Naive B cell (primary cell): ENCODE results near the gene RBMS1. TPM values are rescaled to one million over a fixed set of nuclear protein-coding genes. Genes with fewer than 3 reads are reported as not detected.
A peak's percentile ranks its signal among the peaks of the same experiment; 100 is the strongest.
"Not testable (repeated sequence)": the region's sequence is repeated elsewhere in the genome, so short reads cannot be mapped to it uniquely, and the experiment has no call there.

Source experiments
- ATAC-seq, 2 donors: fragments of 150-1000 bp; cut with Tn5 transposase; 2 replicates each; pipeline ENCODE4 v1.10.0; 2021; ENCODE audit warnings: low read depth in 2 of 2, mild to moderate bottlenecking in 2 of 2, moderate library complexity in 2 of 2
- DNase-seq: peaks from one replicate; pipeline ENCODE4 v3.0.0; 2022
- H3K27ac Mint-ChIP-seq, 6 donors: one replicate each; pipeline ENCODE4 v1.8.0; 2020 to 2022; ENCODE audit warnings: mild to moderate bottlenecking in 6 of 6, mixed read lengths in 6 of 6, moderate library complexity in 5 of 6, inconsistent platforms in 2 of 6
- H3K27me3 Mint-ChIP-seq, 3 donors: one replicate each; pipeline ENCODE4 v1.8.0; 2021 to 2022; ENCODE audit warnings: mixed read lengths in 3 of 3, mild to moderate bottlenecking in 1 of 3
- H3K36me3 Mint-ChIP-seq, 2 donors: one replicate each; pipeline ENCODE4 v1.8.0; 2020 to 2022; ENCODE audit warnings: mixed read lengths in 2 of 2, inconsistent platforms in 1 of 2, mild to moderate bottlenecking in 1 of 2
- H3K4me1 Mint-ChIP-seq, 3 donors: one replicate each; pipeline ENCODE4 v1.8.0; 2020 to 2022; ENCODE audit warnings: mixed read lengths in 3 of 3, inconsistent platforms in 1 of 3, mild to moderate bottlenecking in 1 of 3, moderate library complexity in 1 of 3
- H3K4me3 Mint-ChIP-seq, 8 donors: one replicate each; pipeline ENCODE4 v1.8.0; 2020 to 2022; ENCODE audit warnings: mild to moderate bottlenecking in 8 of 8, mixed read lengths in 8 of 8, moderate library complexity in 8 of 8, inconsistent platforms in 2 of 8
- H3K9me3 Mint-ChIP-seq, 7 donors: one replicate each; pipeline ENCODE4 v1.8.0; 2020 to 2022; ENCODE audit warnings: mixed read lengths in 7 of 7, mild to moderate bottlenecking in 5 of 7, inconsistent platforms in 2 of 7, moderate library complexity in 1 of 7
- polyA plus RNA-seq, 6 donors: library from polyadenylated mRNA; unstranded; fragments of 300-500 nt; fragmentation: Illumina TruSeq; gene quantifications; one replicate each; pipeline ENCODE4 v1.2.3, GENCODE V29; 2021; ENCODE audit warnings: low read depth in 6 of 6

The RBMS1 gene
- polyA plus RNA-seq, 6 donors from 2014 or later = 40.1 to 89.0 (median 49.9) TPM

DNA sequence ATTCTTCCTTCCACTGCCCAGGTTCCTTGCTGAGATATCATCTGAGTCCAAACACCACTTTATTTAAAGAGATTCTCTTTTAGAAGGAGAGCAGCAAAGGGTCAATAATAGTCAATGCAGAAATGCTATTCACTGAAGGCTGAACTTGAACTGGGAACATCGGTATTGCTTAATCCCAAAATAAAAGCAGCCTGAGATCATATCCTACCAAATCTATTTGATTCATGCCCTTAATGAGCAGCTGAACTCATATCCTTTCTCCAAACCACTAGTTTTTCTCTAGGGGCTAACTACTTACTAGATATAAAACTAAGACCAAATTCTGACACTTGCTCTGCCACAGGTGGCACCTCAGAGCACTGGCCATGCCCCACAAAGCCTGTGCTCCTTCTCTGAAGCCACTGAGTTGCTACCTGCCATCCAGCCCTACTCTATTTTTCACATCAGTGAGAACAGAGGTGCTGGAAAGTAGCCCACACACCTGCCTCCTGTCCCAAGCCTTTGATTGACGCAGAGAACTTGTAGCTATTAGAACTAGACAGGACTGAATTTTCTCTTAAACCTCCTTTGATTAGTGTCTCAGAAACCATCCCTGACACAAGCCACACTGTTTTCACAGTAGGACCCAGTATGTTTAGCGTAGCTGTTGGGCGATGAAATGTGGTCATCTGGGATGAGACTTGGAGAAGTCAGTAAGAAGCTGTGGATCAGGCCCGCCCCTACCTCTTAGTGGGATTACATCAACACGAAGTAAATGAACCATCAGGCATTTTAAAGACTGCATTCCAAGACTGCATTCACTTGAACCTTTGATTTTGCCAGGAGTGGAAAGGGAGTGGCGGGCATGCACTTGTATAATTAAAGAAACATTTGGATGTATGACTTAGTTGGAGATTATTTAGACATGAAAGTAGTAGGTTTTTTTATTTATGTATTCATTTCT lies 124.3 kb downstream of the RBMS1 start:
- Mint-ChIP-seq H3K27me3 (no peaks in the 10 kb centered on the region), H3K36me3 (peaks cover 15% of the 10 kb centered on the region in 2 donors), H3K27ac (peak overlapping the region in 2 of 6 donors; percentile 41 to 60), H3K4me3 (peak overlapping the region in 4 of 8 donors; percentile 18 to 49 (median 36)), H3K9me3 (no peaks in the 10 kb centered on the region), H3K4me1 (peaks cover 53 to 59% (median 56%) of the 10 kb centered on the region in 3 donors)
- DNase-seq (no peak), ATAC-seq (no peak)

DNA sequence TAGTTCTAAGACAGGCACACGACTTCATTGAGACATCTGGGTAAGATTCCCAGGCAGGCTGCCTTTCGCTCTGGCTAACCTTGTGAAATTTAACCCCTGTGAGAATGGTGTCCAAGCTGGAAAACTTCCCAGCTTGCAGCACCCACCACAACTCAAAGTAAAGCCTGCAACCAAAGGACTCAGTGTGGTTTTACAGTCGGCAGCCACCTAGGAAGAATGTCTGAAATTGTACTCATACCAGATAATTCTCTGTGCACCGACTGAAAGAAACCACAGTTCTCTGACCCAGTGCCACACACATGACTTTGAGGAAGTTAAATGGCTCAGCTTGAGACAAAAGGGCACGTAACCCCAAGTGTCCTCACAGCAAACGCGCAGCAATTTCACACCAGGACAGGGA lies 125.7 kb downstream of the RBMS1 start:
- ATAC-seq = peak; percentile 74
- DNase-seq = peak; percentile 11
- no peaks in the 10 kb centered on the region for H3K27me3 Mint-ChIP-seq
- H3K4me3 Mint-ChIP-seq = peak overlapping the region in 7 of 8 donors; percentile 33 to 72 (median 55)
- peaks cover 45 to 51% (median 48%) of the 10 kb centered on the region in 3 donors for H3K4me1 Mint-ChIP-seq
- H3K27ac Mint-ChIP-seq = peak overlapping the region in 2 of 6 donors; percentile 18 to 53
- peaks cover 25 to 26% of the 10 kb centered on the region in 2 donors for H3K36me3 Mint-ChIP-seq
- no peaks in the 10 kb centered on the region for H3K9me3 Mint-ChIP-seq

DNA sequence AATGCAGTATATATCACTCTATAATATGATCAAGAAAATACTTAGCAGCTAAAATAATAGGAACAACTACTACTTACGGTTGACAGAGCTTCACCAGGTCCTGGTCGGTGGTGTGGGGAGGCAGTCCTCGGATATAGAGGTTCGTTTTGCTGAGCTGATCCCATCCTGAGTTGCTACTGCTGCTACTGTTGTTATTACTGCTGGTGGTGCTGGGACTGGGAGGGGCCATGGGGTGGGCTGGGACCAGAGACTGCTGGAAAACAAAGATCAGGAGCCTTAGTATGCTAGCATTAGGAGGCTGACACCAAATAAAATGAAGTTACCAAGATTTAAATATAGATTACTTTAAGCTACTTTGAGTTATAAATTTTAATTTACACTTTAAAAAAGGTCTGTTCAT lies 126.5 kb downstream of the RBMS1 start:
- not testable (repeated sequence) for H3K27ac Mint-ChIP-seq, ATAC-seq, H3K4me3 Mint-ChIP-seq

DNA sequence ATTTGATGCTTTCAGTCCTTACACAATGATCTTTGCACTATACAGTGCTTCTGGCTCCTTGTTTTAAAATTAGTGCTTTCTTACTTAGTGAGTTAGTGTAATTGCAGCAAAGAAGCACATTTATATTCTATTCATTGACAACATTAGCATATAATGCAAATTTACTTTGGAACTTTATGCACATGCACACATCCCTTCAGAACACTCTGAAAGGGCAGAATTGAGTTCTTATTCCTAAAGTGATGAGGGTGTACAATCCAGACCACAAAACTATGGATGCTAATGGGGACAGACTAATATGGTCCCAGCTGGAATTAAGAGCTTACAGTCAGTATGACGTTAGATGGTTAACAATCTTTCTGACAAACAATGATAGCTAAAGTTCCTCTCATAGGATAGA lies 127.1 kb downstream of the RBMS1 start:
- Mint-ChIP-seq H3K36me3 (peaks cover 27 to 31% of the 10 kb centered on the region in 2 donors), H3K27me3 (no peaks in the 10 kb centered on the region), H3K9me3 (no peaks in the 10 kb centered on the region), H3K4me3 (no peak overlapping the region), H3K27ac (no peak overlapping the region), H3K4me1 (peaks cover 31 to 37% (median 35%) of the 10 kb centered on the region in 3 donors)
- DNase-seq = no peak
- no peak for ATAC-seq

More for the DNA sequence above, 126.5 kb downstream of the RBMS1 start:
- Mint-ChIP-seq H3K4me1 (peaks cover 38 to 44% (median 42%) of the 10 kb centered on the region in 3 donors), H3K36me3 (peaks cover 27 to 29% of the 10 kb centered on the region in 2 donors)
- not testable (repeated sequence) for H3K9me3 Mint-ChIP-seq, DNase-seq, H3K27me3 Mint-ChIP-seq

DNA sequence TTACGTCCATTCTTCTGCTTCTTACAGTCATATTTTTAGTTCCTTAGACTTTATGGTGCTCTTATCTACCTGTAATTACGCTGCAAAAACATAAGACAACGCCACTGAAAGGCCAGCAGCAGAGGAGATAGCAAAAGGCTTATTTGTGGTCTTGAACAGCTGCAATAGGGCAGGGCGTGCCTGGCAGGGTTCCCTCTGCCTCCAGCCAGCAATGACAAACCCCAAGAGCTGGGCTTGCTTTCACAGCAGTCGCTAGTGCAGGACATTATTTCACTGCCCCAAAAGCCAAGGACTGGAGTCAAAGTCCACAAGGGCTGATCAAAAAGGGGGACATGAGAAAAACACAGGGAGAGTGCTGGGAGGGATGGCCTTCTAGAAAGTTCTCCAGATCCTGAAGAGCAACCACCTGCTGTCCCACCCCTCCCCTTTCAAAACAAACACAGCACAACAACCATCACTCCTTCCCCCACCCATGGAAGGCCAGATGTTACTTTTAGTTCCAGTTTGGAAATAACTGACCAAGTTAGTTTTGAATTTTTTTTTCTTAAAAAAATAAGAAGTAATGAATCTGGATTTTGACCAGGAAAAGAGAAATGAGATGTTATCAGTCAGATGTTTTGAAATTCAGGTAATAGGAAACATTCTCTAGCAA lies 127.8 kb downstream of the RBMS1 start:
- no peaks in the 10 kb centered on the region for H3K9me3 Mint-ChIP-seq
- no peaks in the 10 kb centered on the region for H3K27me3 Mint-ChIP-seq
- no peak overlapping the region for H3K27ac Mint-ChIP-seq
- H3K4me3 Mint-ChIP-seq = peak overlapping the region in 1 of 8 donors; percentile 44
- H3K4me1 Mint-ChIP-seq = peaks cover 28 to 37% (median 32%) of the 10 kb centered on the region in 3 donors
- no peak for ATAC-seq
- DNase-seq = no peak
- peaks cover 27 to 31% of the 10 kb centered on the region in 2 donors for H3K36me3 Mint-ChIP-seq

DNA sequence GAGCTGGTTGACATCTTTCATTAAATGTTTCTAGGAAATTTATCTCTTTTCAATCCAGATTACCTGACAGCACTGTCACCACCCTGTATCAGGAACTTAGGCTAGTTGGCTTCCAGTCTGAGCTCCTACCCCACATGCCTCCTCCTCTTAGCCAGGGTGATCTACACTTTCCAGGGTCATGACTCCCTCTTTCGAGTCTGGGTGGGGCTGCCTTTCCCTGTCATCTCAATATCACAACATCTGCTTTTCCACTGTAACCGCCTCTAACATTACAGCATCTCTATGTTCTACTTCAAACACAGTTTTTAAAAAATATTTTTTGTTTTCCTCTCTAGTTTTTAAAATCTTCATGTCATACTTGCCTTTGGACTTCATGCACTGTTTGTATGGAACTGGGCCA lies 129.2 kb downstream of the RBMS1 start:
- H3K4me1 Mint-ChIP-seq = peaks cover 24 to 37% (median 26%) of the 10 kb centered on the region in 3 donors

DNA sequence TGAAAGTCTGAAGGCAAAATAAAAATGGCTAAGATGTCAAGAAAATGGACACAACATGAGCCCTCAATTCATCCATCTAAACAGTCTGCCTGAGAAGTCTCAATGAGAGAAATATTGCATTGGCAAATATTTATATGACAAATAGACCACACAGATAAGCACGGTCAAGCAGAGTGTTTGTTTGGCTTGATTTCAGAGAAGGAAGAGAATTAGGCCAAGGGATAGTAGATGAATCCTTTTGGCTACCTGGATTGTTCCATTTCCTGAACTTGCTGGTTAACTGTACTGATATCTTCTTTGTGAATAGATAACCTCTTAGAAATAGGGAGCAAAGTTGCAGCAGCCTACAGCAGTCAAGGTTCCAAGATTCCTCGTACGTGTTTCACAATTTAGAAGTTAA lies 129.6 kb downstream of the RBMS1 start:
- H3K27ac Mint-ChIP-seq = peak overlapping the region in 1 of 6 donors; percentile 71
- H3K9me3 Mint-ChIP-seq = no peaks in the 10 kb centered on the region
- DNase-seq (no peak), ATAC-seq (no peak)
- no peaks in the 10 kb centered on the region for H3K27me3 Mint-ChIP-seq
- H3K36me3 Mint-ChIP-seq = peaks cover 27 to 31% of the 10 kb centered on the region in 2 donors
- no peak overlapping the region for H3K4me3 Mint-ChIP-seq
- peaks cover 20 to 33% (median 22%) of the 10 kb centered on the region in 3 donors for H3K4me1 Mint-ChIP-seq

More for the DNA sequence above, 129.2 kb downstream of the RBMS1 start:
- no peak for ATAC-seq
- peaks cover 27 to 31% of the 10 kb centered on the region in 2 donors for H3K36me3 Mint-ChIP-seq
- no peaks in the 10 kb centered on the region for H3K27me3 Mint-ChIP-seq
- H3K4me3 Mint-ChIP-seq = no peak overlapping the region
- no peaks in the 10 kb centered on the region for H3K9me3 Mint-ChIP-seq
- H3K27ac Mint-ChIP-seq = peak overlapping the region in 1 of 6 donors; percentile 10
- DNase-seq = no peak

DNA sequence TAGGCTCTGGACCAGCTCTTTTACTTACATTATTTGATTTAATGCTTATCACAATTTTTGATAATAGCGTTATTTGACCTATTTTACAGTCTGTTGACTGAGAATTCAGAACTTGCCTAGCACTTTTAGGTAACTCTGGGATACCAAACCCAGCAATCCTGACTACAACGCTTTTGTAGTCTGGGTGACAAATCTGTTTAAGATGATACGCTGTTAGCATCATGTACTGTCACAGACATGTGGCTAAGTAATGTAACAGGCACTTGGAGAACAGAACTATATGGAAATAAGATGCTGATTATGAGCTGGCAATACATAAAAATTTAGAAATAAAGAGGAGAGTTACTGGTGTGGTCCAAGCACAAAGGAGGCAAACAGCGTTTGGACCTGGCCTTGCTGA lies 130.6 kb downstream of the RBMS1 start:
- Mint-ChIP-seq H3K4me1 (peaks cover 15 to 26% (median 17%) of the 10 kb centered on the region in 3 donors), H3K4me3 (no peak overlapping the region)
- DNase-seq = no peak

DNA sequence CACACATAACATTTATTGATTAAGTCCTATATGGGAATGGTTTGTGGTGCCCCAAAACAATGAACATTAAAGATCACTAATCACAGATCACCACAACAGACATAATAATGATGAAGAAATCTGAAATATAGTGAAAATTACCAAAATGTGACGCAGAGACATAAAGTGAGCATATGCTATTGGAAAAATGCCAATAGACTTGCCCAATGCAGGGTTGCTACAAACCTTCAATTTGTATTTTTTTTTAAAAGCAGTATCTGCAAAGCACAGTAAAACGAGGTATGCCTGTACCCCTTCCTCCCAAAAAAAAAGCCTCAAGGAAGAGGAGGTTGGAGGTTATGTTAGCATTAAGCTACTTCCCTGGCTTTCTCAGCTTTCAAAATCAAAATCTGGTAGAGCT lies 131.1 kb downstream of the RBMS1 start:
- no peak for ATAC-seq
- Mint-ChIP-seq H3K36me3 (peaks cover 27 to 31% of the 10 kb centered on the region in 2 donors), H3K9me3 (no peaks in the 10 kb centered on the region)

More for the DNA sequence above, 130.6 kb downstream of the RBMS1 start:
- Mint-ChIP-seq H3K9me3 (no peaks in the 10 kb centered on the region), H3K27me3 (no peaks in the 10 kb centered on the region), H3K27ac (peak overlapping the region in 2 of 6 donors; percentile 36 to 58), H3K36me3 (peaks cover 27 to 31% of the 10 kb centered on the region in 2 donors)
- ATAC-seq = no peak

DNA sequence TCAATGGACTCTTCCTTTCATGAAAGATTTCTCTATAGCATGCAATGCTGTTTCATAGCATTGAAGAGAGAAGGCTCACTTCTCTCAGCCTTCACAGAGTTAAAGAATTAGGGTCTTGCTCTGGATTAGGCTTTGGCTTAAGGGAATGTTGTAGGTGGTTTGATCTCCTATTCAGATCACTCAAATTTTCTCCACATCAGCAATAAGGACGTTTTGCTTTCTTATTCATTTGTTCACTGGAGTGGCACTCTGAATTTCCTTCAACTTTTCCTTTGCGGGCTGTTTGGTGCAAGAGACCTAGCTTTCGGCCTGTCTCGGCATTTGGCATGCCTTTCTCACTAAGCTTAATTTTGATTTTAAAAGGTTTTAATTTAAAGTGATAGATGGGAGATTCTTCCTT lies 131.6 kb downstream of the RBMS1 start:
- Mint-ChIP-seq H3K27ac (no peak overlapping the region), H3K27me3 (no peaks in the 10 kb centered on the region), H3K4me3 (no peak overlapping the region), H3K9me3 (peaks cover 0 to under 1% (median 0%) of the 10 kb centered on the region in 7 donors), H3K4me1 (peaks cover 11 to 25% (median 15%) of the 10 kb centered on the region in 3 donors), H3K36me3 (peaks cover 27 to 31% of the 10 kb centered on the region in 2 donors)
- DNase-seq (no peak), ATAC-seq (no peak)

More for the DNA sequence above, 131.1 kb downstream of the RBMS1 start:
- DNase-seq = no peak
- H3K27me3 Mint-ChIP-seq = no peaks in the 10 kb centered on the region
- no peak overlapping the region for H3K4me3 Mint-ChIP-seq
- H3K27ac Mint-ChIP-seq = no peak overlapping the region
- H3K4me1 Mint-ChIP-seq = peaks cover 11 to 23% (median 13%) of the 10 kb centered on the region in 3 donors

DNA sequence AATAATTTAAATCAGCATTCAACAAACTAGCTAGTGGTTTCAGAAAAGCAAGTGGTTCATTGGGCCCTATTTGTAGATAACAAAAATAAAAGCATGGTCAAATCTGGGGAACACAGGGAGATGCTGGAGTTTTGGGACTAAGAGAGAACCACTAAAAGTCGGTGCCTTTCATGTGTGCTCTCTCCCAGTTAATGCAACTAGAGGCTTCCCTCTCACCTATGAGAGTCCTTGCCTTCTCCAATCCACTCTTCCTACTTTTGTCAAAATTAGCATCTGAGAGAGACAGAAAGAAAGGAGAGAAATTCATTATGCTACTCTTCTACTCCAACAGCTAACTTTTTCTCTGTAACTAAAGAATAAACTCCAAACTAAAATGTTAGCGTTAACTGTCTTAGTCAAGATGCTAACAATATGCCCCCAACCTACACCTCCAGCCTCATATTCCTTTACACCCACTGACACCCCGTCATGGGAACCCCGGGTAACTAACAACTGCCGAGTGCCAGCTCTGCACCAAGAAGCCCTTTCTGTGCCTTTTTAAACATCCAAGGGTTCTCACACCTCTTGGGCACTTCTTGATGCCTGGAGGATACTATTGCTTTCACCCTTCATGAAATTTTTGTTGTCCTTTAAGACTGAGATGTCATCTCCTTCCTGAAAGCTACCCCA lies 133.4 kb downstream of the RBMS1 start:
- Mint-ChIP-seq H3K36me3 (peaks cover 20 to 30% of the 10 kb centered on the region in 2 donors), H3K27me3 (no peaks in the 10 kb centered on the region), H3K27ac (peak overlapping the region in 3 of 6 donors; percentile 4 to 60 (median 26)), H3K9me3 (peaks cover 0 to 8% (median 2%) of the 10 kb centered on the region in 7 donors), H3K4me1 (peaks cover 17 to 32% (median 30%) of the 10 kb centered on the region in 3 donors), H3K4me3 (peak overlapping the region in 1 of 8 donors; percentile 2)
- no peak for DNase-seq
- ATAC-seq = no peak

DNA sequence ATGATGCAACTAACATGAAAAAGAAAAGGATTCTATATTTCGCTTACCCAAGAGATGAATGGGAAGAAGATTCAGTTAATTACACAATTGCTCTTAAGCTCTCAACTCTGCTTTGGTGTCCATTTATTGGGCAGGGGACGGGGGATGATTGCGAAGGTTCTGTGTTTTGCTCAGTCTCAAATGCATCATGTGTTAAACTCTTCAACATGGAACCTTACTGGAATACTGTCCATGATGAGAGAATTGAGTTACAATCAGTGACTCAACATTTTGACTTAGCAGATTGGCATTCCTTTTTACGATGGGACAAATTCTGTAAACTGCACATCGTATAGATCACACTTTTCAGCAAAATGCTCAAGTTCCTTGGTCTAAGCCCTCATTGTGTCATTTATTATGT lies 135.6 kb downstream of the RBMS1 start:
- no peak for DNase-seq
- no peak for ATAC-seq

DNA sequence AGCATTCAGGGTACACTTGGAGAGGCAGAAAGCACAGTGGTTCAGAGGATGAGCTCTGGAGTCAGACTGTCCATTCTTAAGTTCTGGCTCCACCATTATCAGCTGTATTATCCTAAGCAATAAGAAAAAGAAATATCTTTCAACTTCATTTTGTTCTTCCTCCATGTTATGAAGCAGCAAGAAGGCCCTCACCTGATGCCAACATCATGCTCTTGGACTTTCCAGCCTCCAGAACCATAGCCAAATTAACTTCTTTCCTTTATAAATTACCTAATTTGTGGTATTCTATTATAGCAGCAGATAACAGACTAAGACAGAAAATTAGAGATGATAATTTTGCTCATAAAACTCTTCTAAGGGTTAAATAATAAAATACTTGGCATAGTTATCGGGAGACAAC lies 137.1 kb downstream of the RBMS1 start:
- DNase-seq (no peak), ATAC-seq (no peak)
- Mint-ChIP-seq H3K36me3 (peaks cover 0 to 7% of the 10 kb centered on the region in 2 donors), H3K9me3 (peaks cover 0 to 8% (median 2%) of the 10 kb centered on the region in 7 donors), H3K27ac (no peak overlapping the region), H3K4me1 (peaks cover 18 to 27% (median 26%) of the 10 kb centered on the region in 3 donors), H3K4me3 (no peak overlapping the region), H3K27me3 (no peaks in the 10 kb centered on the region)

More for the DNA sequence above, 135.6 kb downstream of the RBMS1 start:
- H3K4me1 Mint-ChIP-seq = peaks cover 18 to 28% (median 27%) of the 10 kb centered on the region in 3 donors
- peaks cover 3 to 14% of the 10 kb centered on the region in 2 donors for H3K36me3 Mint-ChIP-seq
- peak overlapping the region in 1 of 6 donors; percentile 2 for H3K27ac Mint-ChIP-seq
- no peaks in the 10 kb centered on the region for H3K27me3 Mint-ChIP-seq
- peaks cover 0 to 8% (median 2%) of the 10 kb centered on the region in 7 donors for H3K9me3 Mint-ChIP-seq
- no peak overlapping the region for H3K4me3 Mint-ChIP-seq
